Left lobe of liver (tissue), 2 donors: ENCODE data around the gene MYO5B. TPM values are rescaled to one million over a fixed set of nuclear protein-coding genes. Genes with fewer than 3 reads are reported as not detected.

ENCODE experiments used
- ATAC-seq: fragments of 200-7000 bp; cut with Tn5 transposase; one replicate; pipeline ENCODE4 v1.9.1; 2020; ENCODE audit warnings: mild to moderate bottlenecking, moderate library complexity
- DNase-seq: peaks from one replicate; pipeline ENCODE4 v3.0.0-alpha.2; 2020; ENCODE audit warnings: low spot score
- total RNA-seq: library from RNA; stranded (reverse); gene quantifications from one replicate; pipeline ENCODE4 v1.2.1, GENCODE V29; 2021
- donor health status: DM: no; HTN: no; CAD: no; lungs with moderate emphysema.
- donor health status: DM: no; HTN: yes; CAD: no.

Gene MYO5B
- total RNA-seq, 1 donor from 2014 or later: 16.1 TPM

DNA sequence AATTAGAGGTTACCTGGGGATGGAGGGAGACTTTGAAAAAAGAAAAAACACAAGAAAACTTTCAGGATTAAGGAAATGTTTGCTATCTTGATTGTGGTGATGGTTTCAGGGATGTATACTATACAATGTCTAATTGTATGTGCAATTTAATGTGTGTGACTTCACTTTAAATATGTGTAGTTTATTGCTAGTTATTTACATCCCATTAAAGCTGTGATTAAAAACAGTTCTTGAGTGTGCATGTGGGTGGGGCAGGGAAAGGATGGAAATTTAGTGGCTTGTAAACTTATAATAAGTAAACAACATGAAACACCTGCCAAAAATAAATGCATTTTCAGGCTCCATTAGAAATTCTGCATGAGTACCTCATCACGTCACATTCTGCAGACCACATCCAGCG, 167.0 kb downstream of the MYO5B start:
- no peak for DNase-seq
- ATAC-seq: no peak

DNA sequence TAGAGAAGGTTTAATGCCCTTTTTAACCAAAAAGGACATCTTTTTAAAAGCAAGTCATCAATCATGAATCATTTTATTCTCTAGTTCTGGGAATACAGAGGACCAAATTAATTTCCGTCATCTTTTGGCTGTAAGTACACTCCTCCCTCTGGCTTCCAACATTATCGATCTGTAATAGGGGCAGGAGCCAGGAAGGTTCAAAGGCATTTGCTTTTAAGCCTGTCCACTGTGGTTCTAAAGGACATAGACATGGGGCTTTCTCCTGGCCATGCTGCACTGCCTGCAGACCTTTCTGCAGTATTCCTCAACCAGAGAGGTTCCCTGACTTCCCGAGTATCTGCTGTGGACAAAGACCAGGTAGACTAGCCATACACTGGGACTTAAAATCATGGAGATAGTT, 170.5 kb downstream of the MYO5B start:
- ATAC-seq (peak; percentile 99), DNase-seq (peak; percentile 56)

DNA sequence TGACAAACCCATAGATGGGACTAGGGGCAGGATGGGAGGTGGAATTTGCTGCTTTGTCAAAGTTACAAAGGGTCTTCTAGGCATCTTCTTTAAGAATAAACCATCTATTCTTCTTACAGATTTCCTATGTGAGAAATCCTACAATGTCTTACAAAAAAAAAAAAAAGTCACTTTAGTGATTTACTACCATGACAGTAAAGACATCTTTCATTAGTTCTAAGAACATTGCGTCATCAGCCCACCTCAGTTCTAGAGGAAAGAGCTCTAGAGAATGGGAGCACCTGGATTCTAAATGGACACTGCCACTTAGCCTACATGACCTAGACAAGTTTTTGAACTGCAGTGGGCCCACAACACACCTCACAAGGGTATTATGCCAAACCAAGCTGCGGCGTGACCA, 172.0 kb downstream of the MYO5B start:
- no peak for DNase-seq
- ATAC-seq: no peak

DNA sequence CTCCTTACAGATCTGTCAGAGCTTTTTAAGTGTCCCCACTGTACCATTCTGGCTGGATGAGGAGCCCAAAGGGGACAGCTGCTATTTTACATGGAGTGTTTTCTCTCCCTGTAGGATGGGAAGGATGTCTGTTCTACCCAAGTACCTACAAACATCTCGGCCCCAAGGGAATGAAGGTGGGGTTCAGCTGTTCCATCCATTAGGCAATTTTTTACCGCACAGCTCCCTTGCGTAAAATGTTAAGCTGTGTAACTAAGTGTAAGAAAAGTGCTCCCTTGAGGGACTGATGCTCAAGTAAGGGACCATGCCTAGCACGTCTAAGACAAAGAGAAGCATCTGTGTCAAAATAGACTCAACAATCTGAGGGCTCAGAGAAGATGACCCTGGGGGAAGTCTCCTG, 180.3 kb downstream of the MYO5B start:
- no peak for ATAC-seq
- DNase-seq: no peak

DNA sequence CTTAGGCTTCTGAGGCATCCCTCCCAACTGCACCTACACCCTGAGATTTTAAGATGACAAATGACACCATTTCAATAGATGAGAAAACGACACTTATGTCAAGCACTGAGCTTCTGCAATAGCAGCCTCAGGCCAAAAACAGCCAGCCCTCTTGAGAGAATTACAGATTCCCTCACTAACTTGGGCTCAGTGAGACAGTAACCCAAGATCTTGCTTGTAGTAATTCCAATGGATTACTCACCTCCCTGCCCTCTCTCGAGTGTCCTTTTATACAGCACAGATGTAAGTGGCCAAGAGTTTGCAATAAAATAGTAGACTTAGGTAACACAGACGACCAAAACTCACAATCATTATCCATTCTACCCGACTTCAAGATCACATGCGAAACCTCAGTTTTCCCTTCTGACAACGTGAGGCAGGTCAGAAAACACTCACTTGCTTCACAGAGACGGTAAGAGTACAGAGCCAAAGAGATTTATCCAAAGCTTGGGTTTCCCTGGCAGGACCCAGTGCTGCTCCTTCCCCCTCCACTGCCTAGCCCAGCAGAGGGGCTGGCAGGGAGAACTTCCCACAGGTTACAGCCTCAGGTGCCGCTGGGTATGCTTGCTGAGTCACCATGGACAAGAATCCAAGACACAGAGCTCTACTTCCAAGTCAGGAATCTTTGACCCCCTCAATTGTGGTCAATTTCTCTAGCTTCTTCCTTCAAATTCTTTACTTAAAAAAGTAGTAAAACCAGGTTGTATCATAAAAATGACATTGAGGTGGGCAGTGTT, 181.4 kb downstream of the MYO5B start:
- no peak for DNase-seq
- ATAC-seq: no peak

DNA sequence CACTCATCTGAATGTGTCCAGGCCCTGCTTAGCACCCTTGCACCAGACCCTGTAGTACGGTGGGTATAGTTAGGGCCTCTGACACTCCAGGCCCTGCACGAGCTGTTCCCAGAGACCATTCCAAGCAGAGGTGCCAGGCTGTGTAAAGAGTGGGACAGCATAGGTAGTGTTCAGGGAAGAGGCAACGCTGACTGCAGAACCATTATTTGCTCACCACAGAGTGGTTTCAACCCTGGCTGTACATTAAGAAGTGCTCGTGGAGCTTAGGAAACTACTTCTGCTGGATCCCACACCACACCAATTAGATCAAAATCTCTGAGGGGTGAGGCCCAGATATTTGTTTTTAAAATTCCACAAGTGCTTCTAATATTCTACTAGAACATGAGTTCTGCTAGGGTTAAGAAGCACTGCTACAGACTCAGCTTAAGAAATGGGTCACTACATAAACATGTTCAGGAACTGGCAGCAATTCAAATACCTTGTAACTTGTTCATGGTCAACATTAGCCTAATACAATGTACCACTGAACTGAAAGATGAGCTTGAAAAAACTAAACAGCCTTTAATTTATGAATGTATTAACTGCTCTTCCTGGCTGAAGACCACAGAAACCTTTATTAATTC, 183.0 kb downstream of the MYO5B start:
- ATAC-seq (peak; percentile 46), DNase-seq (no peak)

DNA sequence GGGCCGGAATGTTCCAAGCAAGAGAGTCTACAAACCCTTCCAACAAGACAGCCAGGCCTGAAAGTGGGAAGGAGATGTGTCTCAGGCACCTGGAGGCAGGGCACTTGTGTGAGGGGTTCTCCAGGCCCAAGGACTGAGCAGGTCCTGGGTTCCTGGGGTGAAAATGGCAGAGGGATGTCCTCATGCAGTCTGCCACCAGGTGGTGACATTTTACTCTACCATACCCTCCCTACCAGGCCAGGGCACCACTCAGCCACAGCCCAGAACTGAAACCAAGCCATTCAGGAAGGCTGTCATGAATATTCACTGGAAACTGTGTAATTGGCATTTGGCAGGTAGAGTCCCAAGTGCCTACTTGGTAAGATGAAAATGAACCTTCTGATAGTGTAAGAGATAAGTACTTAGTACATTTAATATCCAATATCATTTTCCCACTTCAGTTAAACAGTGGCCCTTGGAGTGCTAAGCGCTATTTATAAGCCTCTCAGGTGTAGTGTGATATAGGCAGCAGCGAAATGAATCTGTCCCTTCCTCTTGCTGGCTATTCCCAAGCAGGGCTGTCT, 185.1 kb downstream of the MYO5B start:
- ATAC-seq: peak; percentile 97

DNA sequence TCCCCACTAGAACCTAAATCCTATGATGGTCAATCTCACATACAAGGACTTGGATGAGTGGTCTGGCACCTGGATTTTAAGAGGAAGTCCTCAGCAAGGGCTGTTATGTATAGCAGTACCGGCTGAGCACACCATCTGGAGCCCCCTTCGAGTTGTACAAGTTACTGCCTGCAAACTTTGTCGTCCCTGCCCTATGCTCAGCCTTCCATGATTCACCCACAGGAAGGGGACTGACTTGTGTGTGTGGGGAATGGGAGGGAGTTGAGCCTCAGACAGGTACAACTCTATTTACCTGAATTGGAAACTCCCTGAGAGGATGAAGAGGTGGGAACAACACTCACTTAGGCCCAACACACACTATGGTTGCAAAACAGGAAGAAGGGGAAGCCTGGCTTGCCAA, 186.6 kb downstream of the MYO5B start:
- no peak for ATAC-seq
- no peak for DNase-seq

More for the DNA sequence above, 185.1 kb downstream of the MYO5B start:
- peak; percentile 55 for DNase-seq

DNA sequence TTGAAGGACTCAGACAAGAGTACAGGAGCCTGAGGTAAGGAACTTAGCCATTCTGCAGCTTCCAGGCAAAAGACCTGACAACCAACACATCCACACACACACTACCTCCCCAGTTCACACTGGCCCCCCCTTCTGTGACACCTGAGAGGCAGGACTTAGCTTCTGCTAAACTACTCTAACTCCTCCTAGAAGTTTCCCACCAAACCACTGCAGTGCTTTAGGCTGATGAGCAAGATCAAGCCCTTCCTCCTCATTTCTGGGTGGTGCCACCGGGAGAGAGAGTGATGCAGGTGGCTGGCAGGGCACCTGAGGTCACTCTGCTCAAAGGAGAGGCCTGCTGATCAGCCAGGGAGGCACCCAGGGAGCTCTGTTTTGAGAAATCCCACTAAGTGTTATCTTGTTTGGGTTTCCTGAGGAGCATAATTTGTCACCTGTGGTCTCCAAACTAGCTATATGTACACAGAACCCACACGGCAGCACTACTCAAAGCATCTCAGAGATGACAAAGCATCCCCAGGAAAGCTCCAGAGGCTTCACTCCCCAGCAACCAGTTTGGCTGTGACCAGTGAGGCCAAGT, 188.4 kb downstream of the MYO5B start:
- DNase-seq: no peak
- no peak for ATAC-seq

DNA sequence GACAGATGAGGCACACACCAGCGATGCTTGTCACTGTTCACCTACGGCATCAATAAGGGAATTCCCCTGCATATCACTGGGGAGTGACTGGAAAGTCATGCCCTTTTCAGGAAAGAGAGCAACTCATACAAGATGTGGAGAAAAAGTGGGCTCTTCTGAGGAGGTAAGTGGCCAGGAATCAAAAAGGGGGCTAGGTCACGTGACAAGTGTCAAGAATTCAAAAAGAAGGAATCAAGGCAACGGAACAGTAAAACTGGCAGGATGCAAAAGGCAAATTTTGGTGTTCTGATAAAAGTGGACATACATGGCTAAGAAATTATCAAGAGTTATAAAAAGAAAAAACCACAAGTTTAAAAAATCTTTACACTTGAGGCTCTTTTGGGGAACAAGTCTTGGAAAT, 190.9 kb downstream of the MYO5B start:
- no peak for ATAC-seq

DNA sequence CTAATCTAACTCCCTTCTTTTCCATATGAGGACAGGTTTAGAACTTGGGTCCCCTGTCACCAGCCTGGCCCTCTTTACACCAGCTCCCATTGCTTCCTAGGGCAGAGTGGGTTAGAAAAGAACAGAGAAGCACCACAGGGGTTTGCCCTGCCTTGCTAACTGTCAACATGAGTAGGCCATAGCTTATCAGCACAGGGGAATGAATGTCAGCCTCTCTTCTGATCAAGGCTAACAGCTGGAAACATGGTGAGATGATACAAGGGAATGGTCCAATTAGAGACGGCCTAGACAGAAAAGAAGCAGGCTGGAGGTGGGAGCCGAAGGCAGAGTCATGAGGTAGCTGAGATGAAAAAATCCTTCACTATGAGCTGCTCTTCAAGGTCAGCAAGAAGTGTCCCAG, 192.2 kb downstream of the MYO5B start:
- DNase-seq (no peak), ATAC-seq (no peak)

More for the DNA sequence above, 190.9 kb downstream of the MYO5B start:
- no peak for DNase-seq

DNA sequence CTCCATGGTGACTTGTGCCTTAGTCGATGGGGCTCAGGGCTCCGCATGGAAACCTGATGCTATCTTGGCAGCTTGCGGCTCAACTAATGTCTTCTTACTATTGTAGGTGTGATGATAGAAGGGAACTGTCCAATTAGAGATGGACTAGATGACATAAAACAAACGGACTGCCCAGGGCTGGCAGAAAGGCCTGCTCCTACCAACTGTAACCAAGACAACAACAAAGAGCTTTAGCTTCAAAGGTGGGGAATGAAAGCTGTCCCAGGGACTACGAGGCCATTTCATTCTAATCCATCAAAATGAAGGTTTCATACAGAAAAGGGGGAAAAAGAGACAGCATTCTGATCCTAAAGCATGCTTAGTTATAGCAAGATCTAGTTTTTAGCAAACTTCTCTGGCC, 194.7 kb downstream of the MYO5B start:
- DNase-seq (no peak), ATAC-seq (no peak)

DNA sequence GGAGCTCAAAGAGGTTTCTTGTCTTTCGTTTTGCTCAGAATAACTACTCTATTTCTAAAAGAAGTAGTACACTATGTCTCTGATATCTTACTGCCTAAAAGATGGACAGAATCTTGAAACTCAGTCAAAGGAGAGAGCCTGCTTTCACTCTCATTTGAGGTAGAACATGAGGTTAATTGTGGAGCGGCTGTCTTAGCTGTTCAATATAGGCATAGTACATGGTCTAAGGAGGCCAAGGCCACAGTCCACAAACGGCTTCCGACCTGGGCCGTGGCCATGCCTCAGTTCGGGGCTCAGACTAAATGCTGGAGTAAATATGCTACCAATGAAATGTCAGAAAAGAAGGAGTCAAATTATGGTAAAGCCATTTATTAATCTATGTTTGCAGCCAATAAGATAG, 195.8 kb downstream of the MYO5B start:
- ATAC-seq (peak; percentile 60), DNase-seq (no peak)

DNA sequence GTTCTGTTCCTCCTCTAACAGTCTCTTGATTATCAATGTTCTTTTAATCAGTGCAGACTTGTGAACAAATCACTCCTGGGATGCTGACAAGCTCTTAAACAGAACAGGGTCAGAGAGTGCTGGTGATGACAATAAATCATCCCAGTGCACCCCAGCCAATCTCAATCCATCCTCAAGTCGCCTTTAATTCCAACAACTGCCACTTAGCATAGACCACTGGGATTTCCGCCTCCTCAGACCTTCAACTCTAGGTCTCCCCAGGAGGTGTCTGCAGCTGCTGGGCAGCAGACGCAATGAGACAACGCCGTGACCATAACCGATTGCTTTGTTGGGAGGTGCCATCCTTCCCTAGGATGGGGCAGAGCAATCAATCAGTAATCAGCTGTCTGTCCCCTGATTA, 197.4 kb downstream of the MYO5B start:
- ATAC-seq: no peak
- DNase-seq: no peak

DNA sequence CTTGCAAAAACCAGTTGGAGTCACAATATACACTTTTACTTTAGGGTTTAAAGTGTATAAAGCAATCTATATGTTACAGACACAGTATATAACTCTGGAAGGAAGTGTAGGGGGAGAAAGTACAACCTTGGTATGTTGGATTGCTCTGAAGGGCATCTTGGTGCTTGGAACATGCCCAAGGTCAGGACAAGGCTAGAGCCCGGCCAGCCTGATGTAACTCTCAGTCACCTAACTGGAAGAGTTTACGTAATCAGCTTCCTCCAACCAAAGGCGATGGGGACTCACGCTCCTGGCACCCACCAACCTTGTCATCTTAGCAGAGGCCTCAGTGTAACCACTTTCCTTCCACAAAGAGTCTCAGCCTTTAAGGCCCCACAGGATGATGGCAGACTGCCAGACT, 200.5 kb downstream of the MYO5B start:
- DNase-seq: peak; percentile 63
- peak; percentile 66 for ATAC-seq

DNA sequence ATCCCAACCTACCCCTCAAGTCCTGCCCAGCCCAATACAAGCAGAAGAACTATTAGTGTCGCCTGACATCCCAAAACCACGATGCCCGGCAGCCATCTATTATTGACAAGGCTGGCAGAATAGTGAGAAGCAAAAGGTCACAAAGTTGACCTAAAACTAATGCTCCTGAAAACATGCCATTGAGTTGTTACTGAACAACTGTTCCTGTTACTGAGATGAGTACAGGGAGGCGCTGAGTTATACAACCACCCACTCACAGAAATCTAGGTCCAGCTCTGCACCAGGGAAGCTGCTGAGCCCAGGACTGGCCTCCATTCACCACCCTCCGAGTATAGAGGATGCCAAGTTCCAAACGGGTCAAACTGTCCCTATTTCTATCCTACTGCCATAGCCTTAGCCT, 201.6 kb downstream of the MYO5B start:
- ATAC-seq: peak; percentile 92
- peak; percentile 60 for DNase-seq

DNA sequence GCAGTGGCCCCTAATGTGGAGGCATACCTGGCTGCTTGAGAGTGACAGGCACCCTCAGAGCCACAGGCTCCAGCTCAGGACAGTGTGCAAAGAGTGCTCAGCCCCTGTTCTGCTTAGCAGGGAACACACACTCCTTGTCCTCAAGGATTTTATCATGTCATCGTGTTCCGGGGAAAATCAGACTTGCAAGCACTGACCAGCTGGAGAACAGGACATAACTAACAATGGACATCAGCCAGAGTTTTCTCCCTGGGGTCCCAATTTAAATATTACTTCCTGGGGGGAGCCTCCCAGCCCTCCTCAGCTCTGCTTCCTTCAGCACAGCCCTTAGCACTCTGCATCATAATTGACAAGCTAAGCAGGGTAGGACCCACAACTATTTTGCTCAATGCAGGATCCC, 206.2 kb downstream of the MYO5B start:
- ATAC-seq: no peak
- no peak for DNase-seq

DNA sequence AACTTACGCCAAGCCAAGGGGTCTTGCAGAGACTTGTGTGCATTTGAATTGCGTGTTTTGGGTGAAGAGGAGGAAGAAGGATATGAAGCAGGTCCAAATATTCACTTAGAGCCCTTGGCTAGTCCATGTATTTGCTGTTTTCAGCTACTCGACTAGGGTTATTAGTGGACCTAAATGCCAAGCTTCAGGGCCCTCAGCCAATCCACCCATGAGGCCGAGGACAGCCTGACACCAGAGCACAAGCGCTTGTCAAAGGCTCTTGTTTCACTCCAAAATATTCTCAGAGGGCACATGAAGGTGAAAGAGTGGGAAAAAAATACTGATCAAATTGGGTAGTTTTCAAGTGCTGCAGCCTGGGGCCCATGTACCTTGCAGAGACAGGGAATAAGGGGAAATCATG, 206.8 kb downstream of the MYO5B start:
- DNase-seq: no peak
- no peak for ATAC-seq

DNA sequence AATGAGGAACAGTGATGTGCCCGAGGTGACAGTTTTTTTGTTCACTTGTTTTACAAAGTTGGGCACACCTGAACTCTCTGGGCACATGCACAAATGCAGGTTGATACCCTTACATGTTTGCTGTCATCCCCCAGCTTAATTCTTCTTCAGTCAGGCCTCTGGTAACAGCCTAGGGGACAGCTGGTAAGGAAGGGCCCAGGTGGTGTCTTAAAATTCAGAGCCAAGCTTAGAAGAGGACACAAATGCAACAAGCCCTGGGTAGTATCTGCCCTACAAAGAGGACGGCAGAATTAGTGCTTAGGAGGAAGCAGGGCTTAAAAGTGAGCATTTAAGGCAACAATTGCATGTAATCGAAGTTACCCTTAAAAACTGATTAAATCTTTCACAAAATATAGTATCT, 209.7 kb downstream of the MYO5B start:
- DNase-seq: no peak
- ATAC-seq: no peak

DNA sequence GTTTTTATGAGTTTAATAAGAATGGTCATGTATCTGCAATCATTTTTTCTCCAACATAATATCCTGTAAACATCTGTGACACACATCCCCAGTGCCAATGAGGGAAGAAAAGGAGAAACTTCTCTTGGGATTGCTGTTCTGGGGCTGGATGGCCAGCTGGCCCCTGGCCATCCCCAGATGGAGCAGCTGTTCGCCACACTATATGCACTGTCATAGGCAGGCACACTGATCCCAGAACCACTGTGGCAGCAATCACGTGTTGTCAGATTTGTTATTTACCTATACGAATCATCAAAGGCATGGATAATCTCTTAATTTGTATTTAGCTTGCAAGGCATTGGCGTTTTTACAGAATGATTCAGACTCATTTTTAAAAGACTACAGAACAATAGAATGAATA, 214.1 kb downstream of the MYO5B start:
- ATAC-seq: no peak
- DNase-seq: no peak

DNA sequence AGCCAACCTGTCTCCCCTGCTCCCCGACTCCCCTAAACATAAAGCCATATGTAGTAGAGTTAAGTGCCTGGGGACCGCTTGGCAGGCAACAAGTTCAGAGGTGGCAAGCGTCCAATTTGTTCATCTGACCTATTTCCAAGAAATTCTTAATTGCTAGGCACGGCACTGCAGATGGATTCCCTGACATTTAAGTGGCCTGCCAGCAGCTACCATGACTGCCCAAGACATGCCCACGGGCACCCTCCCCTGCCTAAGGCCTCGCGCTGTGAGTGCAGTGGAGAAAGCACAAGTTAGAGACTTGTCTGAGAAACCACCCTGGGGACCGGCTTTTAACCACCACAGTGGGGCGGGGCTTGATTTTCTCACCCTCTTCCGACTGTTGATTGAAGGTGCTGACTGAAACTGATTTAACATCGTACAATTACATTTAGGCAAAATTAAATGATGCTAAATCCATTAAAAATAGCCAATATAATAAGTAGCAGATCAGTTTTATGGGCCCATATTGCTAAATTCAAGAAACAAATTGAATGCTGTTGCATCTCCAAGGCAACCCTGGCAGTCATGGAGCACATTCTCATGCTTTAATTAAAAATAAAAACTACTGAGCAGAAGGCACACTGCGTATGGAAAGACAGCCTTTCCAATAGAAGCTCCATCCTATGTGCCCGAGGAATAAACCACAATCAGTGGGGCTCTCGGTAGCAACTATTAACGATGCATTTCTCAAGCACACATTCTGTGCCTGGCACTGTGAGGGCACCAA, 218.0 kb downstream of the MYO5B start:
- ATAC-seq: no peak
- DNase-seq: no peak
